ENCODE measurements around the gene TECPR1. TPM values are rescaled to one million over a fixed set of nuclear protein-coding genes. Genes with fewer than 3 reads are reported as not detected.
A peak's percentile ranks its signal among the peaks of the same experiment; 100 is the strongest.

TECPR1 gene
- total RNA-seq, 8 experiments from 2014 or later, result 7.0 to 23.4 (median 16.2) TPM

GRCh38 chr7:98205162-98205845 is 46.7 kb downstream of the TECPR1 start:
- WGBS, 10 experiments, result 86 to 100% (median 96%) methylated on average over 1 to 18 of the region's 47 CpGs; no CpG with 5 or more reads in 2 of the 10 experiments
- Histone ChIP-seq H3K4me1 (replicated peaks in 1 of 2) (no peaks in the 10 kb centered on the region), H3K4me3 (no peak overlapping the region), H3K27ac (no peak overlapping the region)
- no peak for ATAC-seq (replicated peaks in 6 of 8)
- in situ Hi-C loops (cut with MboI; ENCODE audit: low pct_unique_long_range_greater_than_20kb in 2 of 9, low sequenced_read_pairs in 9 of 9, unreplicated experiment in 9 of 9), result no loop called here

- Histone ChIP-seq H3K4me3 (no peak overlapping the region), H3K27ac (no peak overlapping the region), H3K4me1 (replicated peaks in 1 of 2) (no peaks in the 10 kb centered on the region)
- 89 to 92% methylated on average over 9 to 10 of the region's 11 CpGs; no CpG with 5 or more reads in 8 of the 10 experiments for WGBS, 10 experiments
- in situ Hi-C loops (cut with MboI; ENCODE audit: low pct_unique_long_range_greater_than_20kb in 2 of 9, low sequenced_read_pairs in 9 of 9, unreplicated experiment in 9 of 9), result no loop called here
- ATAC-seq (replicated peaks in 6 of 8), result no peak
Measured at GRCh38 chr7:98204670-98205069, 47.4 kb downstream of the TECPR1 start.

GRCh38 chr7:98203964-98204605 is 47.9 kb downstream of the TECPR1 start:
- no peak overlapping the region for H3K4me3 ChIP-seq
- no peaks in the 10 kb centered on the region for H3K4me1 ChIP-seq (replicated peaks in 1 of 2)
- ATAC-seq (replicated peaks in 6 of 8), result no peak
- WGBS, 10 experiments, result 80 to 100% (median 89%) methylated on average over 1 to 10 of the region's 18 CpGs; no CpG with 5 or more reads in 5 of the 10 experiments
- no peak overlapping the region for H3K27ac ChIP-seq
- in situ Hi-C loops (cut with MboI; ENCODE audit: low pct_unique_long_range_greater_than_20kb in 2 of 9, low sequenced_read_pairs in 9 of 9, unreplicated experiment in 9 of 9), result no loop called here

GRCh38 chr7:98203261-98203963 is 48.6 kb downstream of the TECPR1 start:
- Histone ChIP-seq H3K4me1 (replicated peaks in 1 of 2) (no peaks in the 10 kb centered on the region), H3K4me3 (no peak overlapping the region), H3K27ac (no peak overlapping the region)
- no peak for ATAC-seq (replicated peaks in 6 of 8)
- in situ Hi-C loops (cut with MboI; ENCODE audit: low pct_unique_long_range_greater_than_20kb in 2 of 9, low sequenced_read_pairs in 9 of 9, unreplicated experiment in 9 of 9), result no loop called here
- WGBS, 10 experiments, result 89 to 100% (median 97%) methylated on average over 1 to 8 of the region's 28 CpGs; no CpG with 5 or more reads in 3 of the 10 experiments

DNA sequence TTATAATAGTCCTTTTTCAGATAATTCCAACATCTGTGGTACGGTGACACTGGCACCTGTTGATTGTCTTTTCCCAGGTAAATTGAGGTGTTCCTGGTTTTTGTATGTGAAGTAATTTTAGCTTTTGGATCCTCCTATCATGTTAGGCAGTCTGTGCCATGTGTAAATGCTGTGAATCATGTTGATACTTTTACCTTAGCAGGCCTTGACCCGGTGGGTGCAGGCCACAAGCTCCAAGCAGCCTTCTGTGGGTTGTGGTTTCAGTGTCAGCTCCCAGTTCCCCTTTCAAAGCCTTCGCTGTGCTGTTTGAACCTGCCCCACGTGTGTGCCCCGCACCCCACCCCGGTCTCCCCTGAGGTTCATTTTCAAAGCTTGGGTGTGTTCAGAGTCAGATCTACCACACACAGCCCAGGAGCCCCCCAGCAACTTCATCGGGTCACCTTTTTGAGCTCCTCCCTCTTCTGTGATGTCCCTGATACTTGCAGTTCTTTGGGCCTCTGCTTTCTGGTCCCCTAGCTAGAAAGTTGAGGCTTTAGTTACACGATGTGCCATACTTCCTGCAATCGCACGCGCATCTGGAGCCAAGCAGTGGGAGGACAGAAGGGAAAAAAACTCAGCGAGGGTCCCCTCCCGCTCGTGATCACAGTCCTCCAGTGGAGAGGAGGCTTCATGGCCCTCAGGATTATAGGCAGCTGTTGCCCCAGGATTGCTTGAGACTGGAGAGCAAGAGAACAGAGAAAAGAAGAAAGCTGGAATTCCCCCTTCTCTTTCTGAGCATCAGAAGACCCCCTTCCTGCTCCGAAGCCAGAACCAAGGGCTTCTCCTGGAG is 49.5 kb downstream of the TECPR1 start:
- no peak overlapping the region for H3K4me3 ChIP-seq
- in situ Hi-C loops (cut with MboI; ENCODE audit: low pct_unique_long_range_greater_than_20kb in 2 of 9, low sequenced_read_pairs in 9 of 9, unreplicated experiment in 9 of 9), result no loop called here
- H3K4me1 ChIP-seq (replicated peaks in 1 of 2), result no peaks in the 10 kb centered on the region
- no peak for ATAC-seq (replicated peaks in 6 of 8)
- 64 to 100% (median 90%) methylated on average over 1 to 8 of the region's 15 CpGs; no CpG with 5 or more reads in 1 of the 10 experiments for WGBS, 10 experiments
- H3K27ac ChIP-seq, result no peak overlapping the region

GRCh38 chr7:98200364-98200763 is 51.7 kb downstream of the TECPR1 start:
- Histone ChIP-seq H3K4me3 (no peak overlapping the region), H3K27ac (no peak overlapping the region), H3K4me1 (replicated peaks in 1 of 2) (no peaks in the 10 kb centered on the region)
- no peak for ATAC-seq (replicated peaks in 6 of 8)
- WGBS, 10 experiments, result 64 to 100% (median 96%) methylated on average over 2 to 5 of the region's 6 CpGs; no CpG with 5 or more reads in 3 of the 10 experiments
- in situ Hi-C loops (cut with MboI; ENCODE audit: low pct_unique_long_range_greater_than_20kb in 2 of 9, low sequenced_read_pairs in 9 of 9, unreplicated experiment in 9 of 9), result no loop called here

- in situ Hi-C loops (cut with MboI; ENCODE audit: low pct_unique_long_range_greater_than_20kb in 2 of 9, low sequenced_read_pairs in 9 of 9, unreplicated experiment in 9 of 9), result no loop called here
- no peak overlapping the region for H3K4me3 ChIP-seq
- no peak overlapping the region for H3K27ac ChIP-seq
- no peak for ATAC-seq (replicated peaks in 6 of 8)
- WGBS, 10 experiments, result 89 to 98% (median 96%) methylated on average over 3 to 5 of the region's 5 CpGs; no CpG with 5 or more reads in 1 of the 10 experiments
- no peaks in the 10 kb centered on the region for H3K4me1 ChIP-seq (replicated peaks in 1 of 2)
Measured at GRCh38 chr7:98199131-98199530, 52.9 kb downstream of the TECPR1 start.

GRCh38 chr7:98196706-98197605 is 55.1 kb downstream of the TECPR1 start:
- Histone ChIP-seq H3K4me3 (no peak overlapping the region), H3K27ac (no peak overlapping the region), H3K4me1 (replicated peaks in 1 of 2) (no peaks in the 10 kb centered on the region)
- WGBS, 10 experiments, result 71 to 96% (median 92%) methylated on average over 4 to 13 of the region's 16 CpGs; no CpG with 5 or more reads in 1 of the 10 experiments
- in situ Hi-C loops (cut with MboI; ENCODE audit: low pct_unique_long_range_greater_than_20kb in 2 of 9, low sequenced_read_pairs in 9 of 9, unreplicated experiment in 9 of 9), result no loop called here
- peak in 1 of 8 experiments; percentile 18 for ATAC-seq (replicated peaks in 6 of 8)

DNA sequence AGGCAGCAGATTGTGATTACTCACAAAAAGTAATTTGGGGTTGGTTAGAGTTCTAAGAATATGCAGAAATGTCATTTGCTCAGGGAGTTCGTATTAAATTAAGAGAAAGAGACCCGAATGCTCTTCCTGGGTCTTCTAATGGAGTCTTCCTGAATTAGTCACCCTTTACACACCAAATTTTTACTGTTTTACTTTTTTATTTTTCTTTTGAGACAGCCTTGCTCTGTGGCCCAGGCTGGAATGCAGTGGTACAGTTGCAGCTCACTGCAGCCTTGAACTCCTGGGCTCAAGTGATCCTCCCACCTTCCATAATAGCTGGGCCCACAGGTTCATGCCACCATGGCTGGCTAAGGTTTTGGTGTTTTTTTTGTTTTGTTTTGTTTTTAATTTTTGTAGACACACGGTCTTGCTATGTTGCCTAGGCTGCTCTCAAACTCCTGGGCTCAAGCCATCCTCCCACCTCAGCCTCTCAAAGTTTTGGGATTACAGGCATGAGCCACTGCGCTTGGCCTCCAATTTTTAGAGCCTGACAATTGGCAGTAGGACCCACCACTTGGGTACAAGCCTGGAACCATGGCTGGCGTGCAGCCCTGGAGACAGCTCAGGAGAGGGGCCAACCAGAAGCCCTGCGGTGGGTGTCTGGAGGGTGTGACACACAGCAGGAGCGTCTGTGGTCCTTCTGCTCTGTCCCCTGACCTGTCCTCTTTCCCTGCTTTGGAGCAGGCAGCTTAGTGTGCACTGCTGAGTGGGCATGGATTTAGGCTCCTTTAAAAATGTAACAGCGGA is 57.2 kb downstream of the TECPR1 start:
- no peak overlapping the region for H3K27ac ChIP-seq
- no peak for ATAC-seq (replicated peaks in 6 of 8)
- 82 to 100% (median 94%) methylated on average over 2 to 8 of the region's 8 CpGs; no CpG with 5 or more reads in 3 of the 10 experiments for WGBS, 10 experiments

GRCh38 chr7:98194186-98194585 is 57.8 kb downstream of the TECPR1 start:
- Histone ChIP-seq H3K27ac (no peak overlapping the region), H3K4me1 (replicated peaks in 1 of 2) (no peaks in the 10 kb centered on the region), H3K4me3 (no peak overlapping the region)
- in situ Hi-C loops (cut with MboI; ENCODE audit: low pct_unique_long_range_greater_than_20kb in 2 of 9, low sequenced_read_pairs in 9 of 9, unreplicated experiment in 9 of 9), result no loop called here
- 90 to 100% (median 96%) methylated on average over 4 to 22 of the region's 28 CpGs; no CpG with 5 or more reads in 3 of the 10 experiments for WGBS, 10 experiments
- no peak for ATAC-seq (replicated peaks in 6 of 8)

More for the DNA sequence above, 57.2 kb downstream of the TECPR1 start:
- no peaks in the 10 kb centered on the region for H3K4me1 ChIP-seq (replicated peaks in 1 of 2)
- in situ Hi-C loops (cut with MboI; ENCODE audit: low pct_unique_long_range_greater_than_20kb in 2 of 9, low sequenced_read_pairs in 9 of 9, unreplicated experiment in 9 of 9), result no loop called here
- no peak overlapping the region for H3K4me3 ChIP-seq

DNA sequence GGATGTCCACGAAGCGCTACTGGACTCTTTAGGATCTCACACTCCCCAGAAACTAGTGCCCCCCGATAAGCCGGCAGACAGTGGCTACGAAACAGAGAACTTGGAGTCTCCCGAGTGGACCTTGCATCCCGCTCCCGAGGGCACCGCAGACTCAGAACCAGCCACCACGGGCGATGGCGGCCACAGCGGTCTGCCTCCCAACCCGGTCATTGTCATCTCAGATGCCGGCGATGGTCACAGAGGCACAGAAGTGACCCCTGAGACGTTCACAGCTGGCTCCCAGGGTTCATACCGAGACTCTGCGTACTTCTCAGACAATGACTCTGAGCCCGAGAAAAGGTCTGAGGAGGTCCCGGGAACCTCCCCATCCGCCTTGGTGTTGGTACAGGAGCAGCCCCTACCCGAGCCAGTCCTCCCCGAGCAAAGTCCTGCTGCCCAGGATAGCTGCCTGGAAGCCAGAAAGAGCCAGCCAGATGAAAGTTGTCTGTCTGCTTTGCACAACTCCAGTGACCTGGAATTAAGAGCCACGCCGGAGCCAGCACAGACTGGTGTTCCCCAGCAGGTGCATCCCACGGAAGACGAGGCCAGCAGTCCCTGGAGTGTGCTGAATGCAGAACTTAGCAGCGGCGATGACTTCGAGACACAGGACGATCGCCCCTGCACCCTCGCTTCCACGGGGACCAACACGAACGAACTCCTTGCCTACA is 58.4 kb downstream of the TECPR1 start:
- in situ Hi-C loops (cut with MboI; ENCODE audit: low pct_unique_long_range_greater_than_20kb in 2 of 9, low sequenced_read_pairs in 9 of 9, unreplicated experiment in 9 of 9), result no loop called here
- H3K4me1 ChIP-seq (replicated peaks in 1 of 2), result no peaks in the 10 kb centered on the region
- 93 to 100% (median 95%) methylated on average over 2 to 21 of the region's 37 CpGs; no CpG with 5 or more reads in 6 of the 10 experiments for WGBS, 10 experiments
- ATAC-seq (replicated peaks in 6 of 8), result no peak
- no peak overlapping the region for H3K4me3 ChIP-seq
- H3K27ac ChIP-seq, result no peak overlapping the region
